RWPE2 (cell line): ENCODE measurements around the gene BRAF.

Source experiments
- ATAC-seq: fragments of 200-7000 bp; cut with Tn5 transposase; 3 replicates; pipeline ENCODE4 v1.9.1; 2021; ENCODE audit warnings: low read depth
- DNase-seq: peaks from one replicate; pipeline ENCODE4 v3.0.0-alpha.2; 2020; ENCODE audit warnings: low spot score
- H3K27ac ChIP-seq: fragments of 450-650 bp; 2 replicates; pipeline ENCODE4 v1.5.1; 2017; ENCODE audit warnings: mild to moderate bottlenecking; ENCODE audit not compliant: poor library complexity, severe bottlenecking
- H3K27me3 ChIP-seq: fragments of 250-450 bp; sonication (Bioruptor Pico); 2 replicates; pipeline ENCODE4 v1.5.1; 2021; ENCODE audit warnings: mild to moderate bottlenecking, moderate library complexity; ENCODE audit not compliant: insufficient read depth, poor library complexity, severe bottlenecking
- H3K36me3 ChIP-seq: fragments of 250-450 bp; sonication (Bioruptor Pico); 2 replicates; pipeline ENCODE4 v1.5.1; 2020; ENCODE audit warnings: low read depth, mild to moderate bottlenecking, moderate library complexity
- H3K4me1 ChIP-seq: fragments of 250-450 bp; sonication (Bioruptor Pico); 2 replicates; pipeline ENCODE4 v1.5.1; 2021; ENCODE audit warnings: mild to moderate bottlenecking, moderate library complexity; ENCODE audit not compliant: insufficient read depth, poor library complexity, severe bottlenecking
- H3K4me3 ChIP-seq: fragments of 250-450 bp; sonication (Bioruptor Pico); 2 replicates; pipeline ENCODE4 v1.5.1; 2021; ENCODE audit warnings: mild to moderate bottlenecking, moderate library complexity; ENCODE audit not compliant: severe bottlenecking
- H3K9me3 ChIP-seq: fragments of 250-450 bp; sonication (Bioruptor Pico); 2 replicates; pipeline ENCODE4 v1.5.1; 2021; ENCODE audit warnings: mild to moderate bottlenecking, moderate library complexity; ENCODE audit not compliant: severe bottlenecking
- TF ChIP-seq, protein P1 (sequence below): fragments of 450-650 bp; IDR thresholded peaks from one replicate; pipeline ENCODE4 v1.5.1; 2017; ENCODE audit warnings: mild to moderate bottlenecking, moderate library complexity; ENCODE audit not compliant: poor library complexity, severe bottlenecking

BRAF gene

GRCh38 chr7:140911746-140912145 lies 13.0 kb downstream of the BRAF start:
- Histone ChIP-seq H3K4me3 (no peak overlapping the region), H3K9me3 (no peaks in the 10 kb centered on the region), H3K4me1 (peaks cover 7% of the 10 kb centered on the region), H3K36me3 (no peaks in the 10 kb centered on the region), H3K27ac (no peak overlapping the region), H3K27me3 (no peaks in the 10 kb centered on the region)
- ATAC-seq (no peak), DNase-seq (no peak)
- TF ChIP-seq, protein P1, sequence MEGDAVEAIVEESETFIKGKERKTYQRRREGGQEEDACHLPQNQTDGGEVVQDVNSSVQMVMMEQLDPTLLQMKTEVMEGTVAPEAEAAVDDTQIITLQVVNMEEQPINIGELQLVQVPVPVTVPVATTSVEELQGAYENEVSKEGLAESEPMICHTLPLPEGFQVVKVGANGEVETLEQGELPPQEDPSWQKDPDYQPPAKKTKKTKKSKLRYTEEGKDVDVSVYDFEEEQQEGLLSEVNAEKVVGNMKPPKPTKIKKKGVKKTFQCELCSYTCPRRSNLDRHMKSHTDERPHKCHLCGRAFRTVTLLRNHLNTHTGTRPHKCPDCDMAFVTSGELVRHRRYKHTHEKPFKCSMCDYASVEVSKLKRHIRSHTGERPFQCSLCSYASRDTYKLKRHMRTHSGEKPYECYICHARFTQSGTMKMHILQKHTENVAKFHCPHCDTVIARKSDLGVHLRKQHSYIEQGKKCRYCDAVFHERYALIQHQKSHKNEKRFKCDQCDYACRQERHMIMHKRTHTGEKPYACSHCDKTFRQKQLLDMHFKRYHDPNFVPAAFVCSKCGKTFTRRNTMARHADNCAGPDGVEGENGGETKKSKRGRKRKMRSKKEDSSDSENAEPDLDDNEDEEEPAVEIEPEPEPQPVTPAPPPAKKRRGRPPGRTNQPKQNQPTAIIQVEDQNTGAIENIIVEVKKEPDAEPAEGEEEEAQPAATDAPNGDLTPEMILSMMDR, result no peak

DNA sequence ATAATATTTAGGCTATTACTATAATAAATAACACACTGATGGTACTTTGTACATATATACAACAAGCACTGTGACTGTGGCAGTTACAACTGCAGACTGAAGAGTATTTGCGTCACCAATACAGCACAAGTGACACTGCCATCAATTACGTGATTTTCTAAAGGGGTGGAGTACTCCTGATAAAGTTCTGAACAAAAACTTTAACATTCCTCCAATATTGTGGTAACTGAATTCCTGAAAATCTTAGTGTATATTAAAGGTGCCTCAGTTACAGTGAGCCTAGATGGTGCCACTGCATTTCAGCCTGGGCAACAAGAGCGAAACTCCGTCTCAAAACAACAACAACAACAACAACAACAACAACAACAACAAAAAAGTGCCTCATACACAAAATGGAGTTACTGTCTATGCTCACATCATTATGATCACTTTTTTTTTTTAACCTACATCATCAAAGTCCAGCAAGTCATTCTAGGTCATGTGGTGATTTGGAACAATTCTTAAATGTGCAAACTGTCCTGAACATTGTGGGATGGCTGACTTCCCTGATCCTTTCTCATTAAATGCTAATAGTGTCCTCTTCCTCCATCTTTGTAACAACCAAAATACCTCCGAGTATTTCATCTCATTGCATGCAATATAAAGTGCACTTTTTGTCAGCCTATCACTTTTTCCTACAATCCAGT lies 15.1 kb downstream of the BRAF start:
- no peak for DNase-seq
- H3K4me1 ChIP-seq, result peaks cover 7% of the 10 kb centered on the region
- H3K27ac ChIP-seq, result no peak overlapping the region
- H3K4me3 ChIP-seq, result no peak overlapping the region
- TF ChIP-seq, protein P1, result no peak
- H3K27me3 ChIP-seq, result no peaks in the 10 kb centered on the region
- H3K36me3 ChIP-seq, result no peaks in the 10 kb centered on the region
- ATAC-seq, result no peak
- H3K9me3 ChIP-seq, result peaks cover 2% of the 10 kb centered on the region

- no peak for ATAC-seq
- no peak for DNase-seq
- H3K4me3 ChIP-seq, result no peak overlapping the region
- H3K27ac ChIP-seq, result no peak overlapping the region
- H3K9me3 ChIP-seq, result peaks cover 2% of the 10 kb centered on the region
- no peaks in the 10 kb centered on the region for H3K27me3 ChIP-seq
- H3K4me1 ChIP-seq, result peaks cover 7% of the 10 kb centered on the region
- TF ChIP-seq, protein P1, result no peak
- H3K36me3 ChIP-seq, result no peaks in the 10 kb centered on the region
Measured at GRCh38 chr7:140908361-140908760, 16.4 kb downstream of the BRAF start.

DNA sequence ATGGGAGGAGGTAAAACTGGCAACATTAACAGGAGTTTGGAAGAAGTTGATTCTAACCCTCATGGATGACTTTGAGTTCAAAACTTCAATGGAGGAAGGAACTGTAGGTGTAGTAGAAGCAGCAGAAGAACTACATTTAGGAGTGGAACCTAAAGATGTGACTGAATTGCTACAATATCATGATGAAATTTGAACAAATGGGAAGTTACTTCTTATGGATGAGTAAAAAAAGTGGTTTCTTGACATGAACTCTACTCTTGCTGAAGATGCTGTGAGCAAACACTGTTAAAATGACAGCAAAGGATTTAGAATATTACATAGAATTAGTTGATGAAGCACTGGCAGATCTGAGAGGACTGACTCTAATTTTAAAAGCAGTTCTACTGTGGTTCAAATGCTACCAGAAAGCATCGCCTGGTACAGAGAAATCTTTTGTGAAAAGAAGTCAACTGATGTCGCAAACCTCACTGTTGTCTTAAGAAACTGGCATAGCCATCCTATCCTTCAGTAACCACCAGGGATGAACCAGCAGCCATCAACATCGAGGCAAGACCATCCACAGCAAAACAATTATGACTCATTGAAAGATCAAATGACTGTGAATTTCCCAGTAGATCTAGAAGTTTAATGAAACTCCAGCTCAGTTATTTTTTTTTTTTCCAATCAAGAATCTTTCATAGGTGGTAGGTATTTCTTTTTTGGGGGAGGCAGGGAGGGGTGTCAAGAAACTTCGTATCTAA lies 20.8 kb downstream of the BRAF start:
- TF ChIP-seq, protein P1, result no peak
- ATAC-seq, result no peak
- no peaks in the 10 kb centered on the region for H3K36me3 ChIP-seq
- no peaks in the 10 kb centered on the region for H3K4me1 ChIP-seq
- no peak overlapping the region for H3K27ac ChIP-seq
- H3K4me3 ChIP-seq, result no peak overlapping the region
- DNase-seq, result no peak
- H3K27me3 ChIP-seq, result no peaks in the 10 kb centered on the region
- H3K9me3 ChIP-seq, result peaks cover 2% of the 10 kb centered on the region

GRCh38 chr7:140902303-140902953 lies 22.3 kb downstream of the BRAF start:
- ATAC-seq (no peak), DNase-seq (no peak)
- Histone ChIP-seq H3K27me3 (no peaks in the 10 kb centered on the region), H3K36me3 (no peaks in the 10 kb centered on the region), H3K9me3 (peaks cover 2% of the 10 kb centered on the region), H3K27ac (no peak overlapping the region), H3K4me3 (no peak overlapping the region), H3K4me1 (no peaks in the 10 kb centered on the region)
- TF ChIP-seq, protein P1, result no peak
